Sigmoid colon (tissue), 4 donors: ENCODE results near the gene ANKLE1.

Experiments
- EP300 ChIP-seq, 4 donors: sonication (generic); formaldehyde crosslinking; IDR thresholded peaks; one replicate each; pipeline ENCODE4 v1.6.1; 2017; ENCODE audit warnings: antibody characterized with exemption in 4 of 4
- POLR2A ChIP-seq, 2 donors: fragments of 450-650 bp; IDR thresholded peaks; one replicate each; pipeline ENCODE4 v1.6.1; 2016; ENCODE audit warnings: antibody characterized with exemption in 2 of 2, mild to moderate bottlenecking in 2 of 2, moderate library complexity in 2 of 2
- TF ChIP-seq, protein P1 (sequence below), 4 experiments: fragments of 450-650 bp in 3 of 4; fragments of 200-600 bp in 1 of 4; IDR thresholded peaks; one replicate each; pipeline ENCODE4 v1.5.1; 2016 to 2019; ENCODE audit warnings: antibody characterized with exemption in 4 of 4, mild to moderate bottlenecking in 3 of 4, moderate library complexity in 2 of 4

DNA sequence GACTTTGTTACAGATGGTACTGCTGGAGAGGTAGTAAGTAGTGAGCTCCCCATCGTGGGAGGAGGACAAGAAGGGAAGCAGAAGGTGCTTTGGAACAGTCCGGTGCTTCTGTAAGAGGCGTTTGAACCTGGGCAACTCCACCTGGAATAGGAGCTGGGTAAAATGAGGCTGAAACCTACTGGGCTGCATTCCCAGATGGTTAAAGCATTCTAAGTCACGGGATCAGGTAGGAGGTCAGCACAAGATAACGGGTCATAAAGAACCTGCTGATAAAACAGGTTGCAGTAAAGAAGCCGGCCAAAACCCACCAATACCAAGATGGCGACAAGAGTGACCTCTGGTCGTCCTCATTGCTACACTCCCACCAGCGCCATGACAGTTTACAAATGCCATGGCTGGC is 5.1 kb downstream of the ANKLE1 start:
- TF ChIP-seq POLR2A (IDR thresholded peaks at IDR 0.05) (no peak), EP300 (IDR thresholded peaks at IDR 0.05) (no peak)
- TF ChIP-seq, protein P1, sequence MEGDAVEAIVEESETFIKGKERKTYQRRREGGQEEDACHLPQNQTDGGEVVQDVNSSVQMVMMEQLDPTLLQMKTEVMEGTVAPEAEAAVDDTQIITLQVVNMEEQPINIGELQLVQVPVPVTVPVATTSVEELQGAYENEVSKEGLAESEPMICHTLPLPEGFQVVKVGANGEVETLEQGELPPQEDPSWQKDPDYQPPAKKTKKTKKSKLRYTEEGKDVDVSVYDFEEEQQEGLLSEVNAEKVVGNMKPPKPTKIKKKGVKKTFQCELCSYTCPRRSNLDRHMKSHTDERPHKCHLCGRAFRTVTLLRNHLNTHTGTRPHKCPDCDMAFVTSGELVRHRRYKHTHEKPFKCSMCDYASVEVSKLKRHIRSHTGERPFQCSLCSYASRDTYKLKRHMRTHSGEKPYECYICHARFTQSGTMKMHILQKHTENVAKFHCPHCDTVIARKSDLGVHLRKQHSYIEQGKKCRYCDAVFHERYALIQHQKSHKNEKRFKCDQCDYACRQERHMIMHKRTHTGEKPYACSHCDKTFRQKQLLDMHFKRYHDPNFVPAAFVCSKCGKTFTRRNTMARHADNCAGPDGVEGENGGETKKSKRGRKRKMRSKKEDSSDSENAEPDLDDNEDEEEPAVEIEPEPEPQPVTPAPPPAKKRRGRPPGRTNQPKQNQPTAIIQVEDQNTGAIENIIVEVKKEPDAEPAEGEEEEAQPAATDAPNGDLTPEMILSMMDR (IDR thresholded peaks at IDR 0.05) = no peak
